GM19395 (cell line): ENCODE measurements around the gene TSPAN15.
"Not testable (repeated sequence)": the region's sequence is repeated elsewhere in the genome, so short reads cannot be mapped to it uniquely, and the experiment has no call there.

Source experiments
- ATAC-seq: cut with Tn5 transposase; IDR thresholded peaks from one replicate; pipeline ENCODE4 v1.9.1; 2021; ENCODE audit warnings: mild to moderate bottlenecking, moderate library complexity; ENCODE audit not compliant: unreplicated experiment

The TSPAN15 gene

GRCh38 chr10:69481811-69482524 is 30.7 kb downstream of the TSPAN15 start:
- no peak for ATAC-seq

- no peak for ATAC-seq
These were observed 32.7 kb downstream of the TSPAN15 start for GRCh38 chr10:69483963-69484362.

GRCh38 chr10:69484736-69485135 is 33.5 kb downstream of the TSPAN15 start:
- no peak for ATAC-seq

GRCh38 chr10:69486922-69487730 is 35.9 kb downstream of the TSPAN15 start:
- ATAC-seq, result no peak

GRCh38 chr10:69488149-69488844 is 37.0 kb downstream of the TSPAN15 start:
- ATAC-seq, result not testable (repeated sequence)

- not testable (repeated sequence) for ATAC-seq
These were observed 37.6 kb downstream of the TSPAN15 start for GRCh38 chr10:69488856-69489255.

GRCh38 chr10:69489506-69490090 is 38.3 kb downstream of the TSPAN15 start:
- no peak for ATAC-seq

GRCh38 chr10:69490876-69491275 is 39.6 kb downstream of the TSPAN15 start:
- no peak for ATAC-seq

GRCh38 chr10:69491611-69492010 is 40.3 kb downstream of the TSPAN15 start:
- no peak for ATAC-seq

GRCh38 chr10:69492091-69492745 is 41.0 kb downstream of the TSPAN15 start:
- no peak for ATAC-seq

GRCh38 chr10:69492746-69493462 is 41.6 kb downstream of the TSPAN15 start:
- ATAC-seq, result no peak

- no peak for ATAC-seq
These were observed 43.6 kb downstream of the TSPAN15 start for GRCh38 chr10:69494626-69495558.

- no peak for ATAC-seq
These were observed 44.4 kb downstream of the TSPAN15 start for GRCh38 chr10:69495666-69496065.

- ATAC-seq, result no peak
These were observed 45.3 kb downstream of the TSPAN15 start for GRCh38 chr10:69496352-69497230.

GRCh38 chr10:69497231-69497561 is 45.9 kb downstream of the TSPAN15 start:
- no peak for ATAC-seq

- no peak for ATAC-seq
These were observed 46.5 kb downstream of the TSPAN15 start for GRCh38 chr10:69497611-69498390.

- ATAC-seq, result no peak
These were observed 47.6 kb downstream of the TSPAN15 start for GRCh38 chr10:69498711-69499471.
